Measurements from ENCODE around the gene LVRN.
A peak's percentile ranks its signal among the peaks of the same experiment; 100 is the strongest.

LVRN gene

GRCh38 chr5:116013207-116013785, 51.0 kb downstream of the LVRN start:
- DNase-seq: no peak

DNA sequence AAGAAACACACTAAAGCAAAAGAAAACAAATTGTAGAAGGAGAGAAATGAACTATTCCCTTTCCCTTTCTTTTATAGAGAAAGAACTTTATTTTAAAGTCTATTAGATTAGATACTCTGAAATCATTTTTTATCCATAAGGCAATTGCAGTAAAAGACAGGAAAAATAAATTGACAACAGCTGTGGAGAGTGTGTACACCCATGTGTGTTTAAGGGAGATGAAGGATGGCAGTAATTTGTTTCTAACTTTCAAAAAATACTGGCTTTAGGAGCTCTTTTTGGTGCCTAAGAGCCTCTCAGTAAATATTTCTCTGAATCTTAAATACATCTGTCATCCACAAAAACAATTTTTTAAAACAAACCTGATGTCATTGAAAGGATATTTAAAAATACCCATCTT, 51.7 kb downstream of the LVRN start:
- DNase-seq: no peak

DNA sequence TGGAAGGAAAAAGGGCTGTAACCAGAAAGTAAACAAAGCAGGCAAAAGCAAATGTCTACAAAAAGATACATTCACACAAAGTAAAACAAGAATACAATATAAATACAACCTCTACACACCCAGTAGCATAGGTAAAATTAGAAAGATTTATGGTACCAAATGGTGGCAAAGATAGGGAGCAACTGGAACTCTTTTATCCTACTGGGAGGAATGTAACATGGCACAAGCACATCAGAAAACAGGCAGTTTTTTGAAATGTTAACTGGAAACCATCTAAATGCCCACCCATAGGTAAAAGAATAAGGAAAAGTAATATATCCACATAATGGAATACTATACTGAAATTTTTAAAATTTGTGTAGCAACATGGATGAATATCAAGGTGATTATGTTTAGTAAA, 61.3 kb downstream of the LVRN start:
- DNase-seq: no peak

DNA sequence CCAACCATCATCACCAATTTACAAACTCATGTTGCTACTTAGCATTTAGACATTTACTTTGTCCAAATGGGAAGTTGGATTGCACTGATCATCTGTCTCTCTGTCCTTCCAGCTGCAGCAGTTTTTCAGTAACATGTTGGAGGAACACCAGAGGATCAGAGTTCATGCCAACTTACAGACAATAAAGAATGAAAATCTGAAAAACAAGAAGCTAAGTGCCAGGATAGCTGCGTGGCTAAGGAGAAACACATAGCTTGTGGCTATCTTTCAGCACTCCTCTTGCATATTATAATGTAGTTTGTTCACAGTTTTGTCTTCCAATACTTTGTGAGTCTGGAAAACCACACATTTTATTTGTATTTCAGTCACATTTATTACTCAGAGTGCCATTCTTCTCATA, 63.6 kb downstream of the LVRN start:
- DNase-seq: peak in 5 of 51 donors; percentile 1 to 34 (median 11)

DNA sequence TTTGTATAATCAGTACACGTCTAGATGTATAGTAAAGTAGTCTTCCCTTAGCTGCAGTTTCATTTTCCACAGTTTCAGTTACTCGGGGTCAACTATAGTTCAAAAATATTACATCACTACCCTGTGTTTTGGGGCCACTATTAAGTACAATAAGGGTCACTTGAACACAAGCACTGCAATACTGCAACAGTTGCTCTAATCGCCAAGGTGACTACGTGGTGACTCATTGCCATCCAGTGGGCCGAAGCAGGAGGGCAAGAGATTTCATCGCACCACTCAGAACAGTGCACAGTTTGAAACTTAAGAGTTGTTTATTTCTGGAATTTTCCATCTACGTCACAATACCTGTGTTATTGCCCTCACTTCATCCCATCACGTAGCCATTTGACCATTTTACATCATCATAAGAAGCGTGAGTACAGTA, 69.8 kb downstream of the LVRN start, which contains the start of gene ARL14EPL:
ARL14EPL (plus strand) TSS at position 379 of the 424 bp plus-strand sequence. CDS start 18,994 bp downstream, outside the sequence.
- peak in 6 of 51 donors; percentile 1 to 8 (median 4) for DNase-seq

- no peak for DNase-seq
These were observed 70.7 kb downstream of the LVRN start for GRCh38 chr5:116032991-116033390.

GRCh38 chr5:116035123-116035522, 72.8 kb downstream of the LVRN start:
- DNase-seq: no peak

- DNase-seq: no peak
These were observed 75.1 kb downstream of the LVRN start for GRCh38 chr5:116037236-116037822.

DNA sequence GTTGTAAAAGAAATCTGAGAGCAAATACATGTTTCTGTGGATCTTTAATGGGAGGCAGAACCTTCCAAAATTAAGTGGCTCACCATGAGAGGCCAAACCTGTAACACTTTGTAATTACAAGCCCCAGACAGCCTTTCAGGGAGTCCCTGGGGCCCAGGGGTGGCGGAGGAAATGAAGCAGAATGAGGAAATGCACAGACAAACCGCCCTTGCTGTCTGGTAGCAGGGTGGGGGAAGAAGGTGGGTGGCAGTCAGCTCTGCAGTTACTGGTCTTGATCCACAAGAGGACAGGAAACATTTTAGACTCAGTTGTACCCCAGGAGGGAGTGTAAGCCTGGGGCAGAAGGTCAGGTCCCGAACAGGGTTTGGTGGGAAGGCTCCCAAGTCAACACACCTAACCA, 76.5 kb downstream of the LVRN start:
- DNase-seq: no peak

DNA sequence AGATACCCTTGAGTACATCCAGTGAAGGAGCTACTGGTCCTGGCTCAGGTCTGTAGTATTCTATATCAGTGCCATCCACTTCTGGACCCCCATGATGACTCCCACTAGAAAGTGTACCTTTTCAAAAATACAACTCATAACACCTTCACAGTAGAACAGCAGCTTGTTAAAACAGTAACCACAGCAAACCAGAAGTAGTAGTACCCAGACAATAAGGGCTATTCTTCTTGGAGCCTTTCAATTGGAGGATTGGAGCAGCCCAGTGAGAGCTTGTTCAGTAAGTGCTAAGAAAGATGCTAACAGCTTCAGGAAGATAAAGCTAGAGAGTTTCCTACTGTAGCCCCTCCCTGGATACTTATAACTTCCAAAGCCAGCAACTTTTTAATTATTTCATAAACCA, 80.1 kb downstream of the LVRN start:
- DNase-seq: no peak

DNA sequence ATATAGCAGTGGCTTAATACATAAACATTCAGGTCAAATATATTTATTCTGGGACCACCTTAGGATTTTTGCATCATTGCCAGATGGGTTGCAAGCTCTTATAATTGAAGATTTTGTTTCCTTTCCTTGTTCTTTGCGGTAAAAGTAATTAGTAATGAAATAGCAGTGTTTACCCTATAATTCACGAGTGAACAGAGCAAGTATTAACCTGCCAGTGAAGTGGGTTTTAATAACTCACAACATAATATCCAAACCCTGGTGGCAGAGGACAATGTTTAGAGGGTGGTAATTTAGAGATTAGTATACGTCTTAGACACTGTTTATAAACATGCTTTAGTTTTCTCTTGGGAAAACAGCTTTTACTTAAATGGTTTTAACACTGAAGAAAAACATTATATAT, 81.8 kb downstream of the LVRN start:
- DNase-seq: no peak

DNA sequence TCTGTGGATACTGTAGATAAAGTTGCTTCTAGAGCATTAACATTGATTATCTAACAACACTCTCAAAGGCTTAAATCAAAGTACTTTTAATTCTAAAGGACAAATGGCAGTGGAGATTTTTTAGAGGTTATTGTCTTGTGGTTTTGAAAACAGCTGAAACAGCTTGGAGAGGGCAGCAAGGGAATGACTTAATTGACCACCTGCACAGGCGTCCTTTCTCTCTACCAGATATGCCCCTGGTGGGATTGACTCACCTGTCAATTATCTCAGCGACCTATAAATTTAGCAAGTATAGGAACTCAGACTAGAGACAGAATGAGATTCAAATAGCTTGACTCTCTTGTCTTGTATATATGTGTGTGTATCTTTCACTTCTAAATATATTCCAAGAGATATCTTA, 83.5 kb downstream of the LVRN start:
- no peak for DNase-seq

GRCh38 chr5:116046261-116046660, 84.0 kb downstream of the LVRN start:
- DNase-seq: no peak

DNA sequence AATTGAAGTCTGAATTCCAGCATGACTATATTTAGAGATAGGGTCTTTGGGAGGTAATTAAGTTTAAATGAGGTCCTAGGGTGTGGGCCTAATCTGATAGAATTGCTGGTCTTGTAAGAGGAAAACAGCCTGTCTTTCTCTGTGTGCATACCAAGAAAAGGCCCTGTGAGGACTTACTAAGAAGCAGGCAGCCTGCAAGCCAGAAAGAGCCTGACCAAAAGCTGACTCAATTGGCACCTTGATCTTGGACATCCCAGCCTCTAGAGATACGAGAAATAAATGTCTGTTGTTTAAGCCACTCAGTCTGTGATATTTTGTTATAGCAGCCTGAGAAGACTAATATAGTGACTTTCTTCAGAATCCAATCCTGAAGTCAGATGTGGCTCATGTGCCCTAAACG, 84.5 kb downstream of the LVRN start:
- no peak for DNase-seq

DNA sequence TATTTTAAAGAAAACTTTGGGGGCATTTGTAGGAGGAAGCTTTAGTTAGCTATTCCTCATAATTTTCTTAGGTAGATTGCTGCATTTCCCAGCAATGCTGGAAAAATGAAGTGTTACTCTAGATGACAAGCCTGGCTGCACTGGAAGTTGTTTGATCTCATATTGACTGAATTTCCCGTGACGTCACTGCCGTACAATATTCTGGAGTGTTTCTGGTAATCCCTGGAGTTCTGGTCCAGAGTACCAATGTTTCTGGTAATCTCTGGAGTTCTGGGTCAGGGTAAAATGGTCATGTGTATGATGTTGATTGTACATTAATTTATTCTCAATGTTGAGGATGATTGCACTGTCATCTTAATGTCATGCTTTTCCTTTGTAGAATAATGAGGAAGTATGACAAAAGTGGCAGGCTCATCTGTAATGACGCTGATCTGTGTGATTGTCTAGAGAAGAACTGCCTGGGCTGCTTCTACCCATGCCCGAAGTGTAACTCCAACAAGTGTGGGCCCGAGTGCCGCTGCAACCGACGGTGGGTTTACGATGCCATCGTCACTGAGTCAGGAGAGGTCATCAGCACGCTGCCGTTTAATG, 96.2 kb downstream of the LVRN start:
- no peak for DNase-seq

GRCh38 chr5:116062352-116062751, 100.1 kb downstream of the LVRN start:
- DNase-seq: no peak

- DNase-seq: no peak
These were observed 101.7 kb downstream of the LVRN start for GRCh38 chr5:116063950-116064349.

GRCh38 chr5:116068028-116068632, 105.9 kb downstream of the LVRN start:
- peak in 10 of 51 donors; percentile 1 to 34 (median 11) for DNase-seq

DNA sequence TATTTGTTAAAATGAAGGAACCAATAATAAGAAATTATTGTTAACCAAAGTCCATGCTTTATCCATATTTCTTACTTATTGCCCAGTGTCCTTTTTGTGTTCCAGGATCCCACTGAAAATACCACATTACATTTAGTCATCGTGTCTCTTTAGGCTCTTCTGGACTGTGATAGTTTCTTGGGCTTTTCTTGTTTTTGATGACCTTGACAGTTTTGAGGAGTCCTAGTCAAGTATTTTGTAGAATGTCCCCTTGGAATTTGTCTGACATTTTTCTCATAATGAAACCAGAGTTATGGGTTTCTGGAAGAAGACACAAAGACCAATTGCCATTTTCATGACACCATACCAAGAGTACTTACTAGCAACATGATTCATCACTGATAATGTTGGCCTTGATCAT, 108.9 kb downstream of the LVRN start:
- DNase-seq: no peak

- DNase-seq: no peak
These were observed 113.0 kb downstream of the LVRN start for GRCh38 chr5:116075191-116075831.

GRCh38 chr5:116076496-116076895, 114.2 kb downstream of the LVRN start:
- no peak for DNase-seq
